Sigmoid colon (tissue), 4 donors: ENCODE measurements around the gene NKX3-2.

Experiments used
- CTCF ChIP-seq, 4 experiments: fragments of 450-650 bp in 3 of 4; fragments of 200-600 bp in 1 of 4; IDR thresholded peaks; one replicate each; pipeline ENCODE4 v1.5.1; 2016 to 2019; ENCODE audit warnings: antibody characterized with exemption in 4 of 4, mild to moderate bottlenecking in 3 of 4, moderate library complexity in 2 of 4
- EP300 ChIP-seq, 4 donors: sonication (generic); formaldehyde crosslinking; IDR thresholded peaks; one replicate each; pipeline ENCODE4 v1.6.1; 2017; ENCODE audit warnings: antibody characterized with exemption in 4 of 4
- POLR2A ChIP-seq, 2 donors: fragments of 450-650 bp; IDR thresholded peaks; one replicate each; pipeline ENCODE4 v1.6.1; 2016; ENCODE audit warnings: antibody characterized with exemption in 2 of 2, mild to moderate bottlenecking in 2 of 2, moderate library complexity in 2 of 2
- POLR2AphosphoS5 ChIP-seq, 4 donors: sonication (generic); formaldehyde crosslinking; IDR thresholded peaks; one replicate each; pipeline ENCODE4 v1.6.1; 2017; ENCODE audit warnings: antibody characterized with exemption in 4 of 4

- TF ChIP-seq CTCF (IDR thresholded peaks at IDR 0.05), result no peak
- TF ChIP-seq POLR2A (IDR thresholded peaks at IDR 0.05), result no peak
- no peak for TF ChIP-seq POLR2AphosphoS5 (IDR thresholded peaks at IDR 0.05)
- TF ChIP-seq EP300 (IDR thresholded peaks at IDR 0.05), result no peak
Measured at GRCh38 chr4:13546941-13547484, 2.7 kb upstream of the NKX3-2 start.
